ENCODE data around the gene RFC1.

Gene RFC1

GRCh38 chr4:39259571-39260330 lies 106.4 kb downstream of the RFC1 start:
- Histone ChIP-seq H3K79me2 (ENCODE audit: insufficient read depth, low read depth) (no peaks in the 10 kb centered on the region), H3K27ac (no peak overlapping the region), H3K4me1 (ENCODE audit: low read depth, poor library complexity, severe bottlenecking) (no peaks in the 10 kb centered on the region), H3K36me3 (ENCODE audit: insufficient read depth) (no peaks in the 10 kb centered on the region), H4K20me1 (ENCODE audit: insufficient read depth) (no peaks in the 10 kb centered on the region), H2AFZ (ENCODE audit: low read depth) (no peak overlapping the region), H3K27me3 (ENCODE audit: insufficient read depth, low read depth) (no peaks in the 10 kb centered on the region), H3K9ac (no peak overlapping the region), H3K4me3 (IDR thresholded peaks at IDR 0.05; ENCODE audit: insufficient read depth, low read depth, low read length) (no peak overlapping the region), H3K4me2 (no peak overlapping the region)
- no peak for TF ChIP-seq CTCF (conservative IDR thresholded peaks at IDR 0.05; ENCODE audit: low read depth, low read length)

GRCh38 chr4:39256436-39256835 lies 109.7 kb downstream of the RFC1 start:
- no peak overlapping the region for H3K4me3 ChIP-seq (IDR thresholded peaks at IDR 0.05; ENCODE audit: insufficient read depth, low read depth, low read length)
- H2AFZ ChIP-seq (ENCODE audit: low read depth): no peak overlapping the region
- H3K4me2 ChIP-seq: no peak overlapping the region
- no peaks in the 10 kb centered on the region for H3K36me3 ChIP-seq (ENCODE audit: insufficient read depth)
- H3K27ac ChIP-seq: no peak overlapping the region
- no peaks in the 10 kb centered on the region for H4K20me1 ChIP-seq (ENCODE audit: insufficient read depth)
- no peaks in the 10 kb centered on the region for H3K27me3 ChIP-seq (ENCODE audit: insufficient read depth, low read depth)
- no peaks in the 10 kb centered on the region for H3K4me1 ChIP-seq (ENCODE audit: low read depth, poor library complexity, severe bottlenecking)
- H3K79me2 ChIP-seq (ENCODE audit: insufficient read depth, low read depth): no peaks in the 10 kb centered on the region
- H3K9ac ChIP-seq: no peak overlapping the region
- TF ChIP-seq CTCF (conservative IDR thresholded peaks at IDR 0.05; ENCODE audit: low read depth, low read length): no peak

GRCh38 chr4:39255871-39256270 lies 110.3 kb downstream of the RFC1 start:
- H3K79me2 ChIP-seq (ENCODE audit: insufficient read depth, low read depth): no peaks in the 10 kb centered on the region
- H3K4me2 ChIP-seq: no peak overlapping the region
- no peak for TF ChIP-seq CTCF (conservative IDR thresholded peaks at IDR 0.05; ENCODE audit: low read depth, low read length)
- no peaks in the 10 kb centered on the region for H3K27me3 ChIP-seq (ENCODE audit: insufficient read depth, low read depth)
- no peaks in the 10 kb centered on the region for H3K4me1 ChIP-seq (ENCODE audit: low read depth, poor library complexity, severe bottlenecking)
- H3K9ac ChIP-seq: no peak overlapping the region
- H3K27ac ChIP-seq: no peak overlapping the region
- H3K36me3 ChIP-seq (ENCODE audit: insufficient read depth): no peaks in the 10 kb centered on the region
- no peaks in the 10 kb centered on the region for H4K20me1 ChIP-seq (ENCODE audit: insufficient read depth)
- no peak overlapping the region for H2AFZ ChIP-seq (ENCODE audit: low read depth)
- H3K4me3 ChIP-seq (IDR thresholded peaks at IDR 0.05; ENCODE audit: insufficient read depth, low read depth, low read length): no peak overlapping the region

DNA sequence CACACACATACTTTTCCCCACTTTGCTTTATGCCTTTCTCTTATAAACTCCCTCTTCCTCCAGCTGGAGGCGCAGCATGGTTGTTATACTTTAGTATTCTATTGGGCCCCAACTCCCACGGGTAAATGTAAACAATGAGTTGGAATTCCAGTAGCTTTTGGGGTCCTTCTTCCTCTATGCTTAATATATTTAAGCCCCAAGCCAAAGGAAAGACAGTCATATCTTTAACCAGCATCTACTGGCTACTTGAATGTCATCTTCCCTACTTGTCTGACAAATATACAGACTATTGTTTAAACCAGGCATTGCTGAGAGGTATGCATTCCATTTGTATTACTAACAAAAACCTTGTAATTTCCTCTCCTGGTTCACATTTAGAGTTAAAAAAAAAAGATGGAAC lies 110.9 kb downstream of the RFC1 start:
- Histone ChIP-seq H3K79me2 (ENCODE audit: insufficient read depth, low read depth) (no peaks in the 10 kb centered on the region), H3K4me1 (ENCODE audit: low read depth, poor library complexity, severe bottlenecking) (no peaks in the 10 kb centered on the region), H3K27me3 (ENCODE audit: insufficient read depth, low read depth) (no peaks in the 10 kb centered on the region), H3K27ac (no peak overlapping the region), H3K36me3 (ENCODE audit: insufficient read depth) (no peaks in the 10 kb centered on the region), H3K4me3 (IDR thresholded peaks at IDR 0.05; ENCODE audit: insufficient read depth, low read depth, low read length) (no peak overlapping the region), H4K20me1 (ENCODE audit: insufficient read depth) (no peaks in the 10 kb centered on the region), H2AFZ (ENCODE audit: low read depth) (no peak overlapping the region), H3K9ac (no peak overlapping the region), H3K4me2 (no peak overlapping the region)
- no peak for TF ChIP-seq CTCF (conservative IDR thresholded peaks at IDR 0.05; ENCODE audit: low read depth, low read length)
